Stimulated activated CD8-positive, alpha-beta memory T cell treated with anti-CD3 and anti-CD28 coated beads, Interleukin-7, amount 100 ng/mL, for 24 hours (primary cell): ENCODE results near the gene PLAU.
"Not testable (repeated sequence)": the region's sequence is repeated elsewhere in the genome, so short reads cannot be mapped to it uniquely, and the experiment has no call there.

Source experiments
- DNase-seq: peaks from one replicate; pipeline ENCODE4 v3.0.0-alpha.2; 2020; ENCODE audit warnings: low read depth

PLAU gene

DNA sequence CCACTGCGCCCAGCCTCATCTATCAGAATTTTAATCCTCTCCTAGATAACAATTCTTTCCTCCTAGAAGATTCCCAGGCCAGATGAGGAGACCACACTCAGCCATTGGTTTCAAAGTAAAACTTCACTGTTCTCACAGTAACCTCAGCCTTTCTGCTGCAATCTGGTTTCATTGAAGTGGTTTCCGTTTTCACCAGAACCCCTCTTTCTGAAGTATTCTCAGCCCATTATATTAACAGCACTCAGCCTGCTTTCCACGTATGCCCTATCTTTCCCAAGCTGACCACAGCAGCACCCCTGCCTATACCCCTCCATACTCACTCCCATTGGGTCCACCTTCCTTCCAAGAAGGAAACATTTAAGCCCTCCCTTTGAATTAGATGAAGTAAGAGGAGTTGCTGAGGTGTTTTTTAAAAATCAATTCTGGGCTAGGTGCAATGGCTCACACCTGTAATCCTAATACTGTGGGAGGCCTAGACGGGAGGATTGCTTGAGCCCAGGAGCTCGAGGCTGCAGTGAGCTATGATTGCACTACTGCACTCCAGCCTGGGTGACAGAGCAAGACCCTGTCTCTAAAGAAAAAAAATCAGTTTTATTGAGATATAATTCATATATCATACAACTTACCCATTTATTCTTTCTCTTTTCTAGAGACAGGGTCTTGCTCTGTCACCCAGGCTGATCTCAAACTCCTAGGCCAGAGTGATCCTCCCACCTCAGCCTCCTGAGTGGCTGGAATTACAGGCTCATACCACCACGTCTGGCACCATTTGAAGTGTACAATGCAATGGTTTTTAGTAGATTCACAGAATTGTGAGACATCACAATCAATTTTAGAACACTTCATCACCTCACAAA is 11.3 kb downstream of the PLAU start:
- DNase-seq: no peak

DNA sequence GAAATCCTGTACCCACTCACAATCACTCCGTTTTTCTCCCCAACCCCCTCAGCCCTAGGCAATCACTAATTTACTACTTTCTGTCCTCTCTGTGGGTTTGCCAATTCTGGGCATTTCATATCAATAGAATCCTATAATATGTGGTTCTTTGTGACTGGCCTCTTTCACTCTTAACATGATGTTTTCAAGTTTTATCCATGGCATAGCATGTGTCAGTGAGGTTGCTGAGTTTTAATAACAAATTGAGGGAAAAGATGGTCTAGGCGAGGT is 11.9 kb downstream of the PLAU start:
- no peak for DNase-seq

DNA sequence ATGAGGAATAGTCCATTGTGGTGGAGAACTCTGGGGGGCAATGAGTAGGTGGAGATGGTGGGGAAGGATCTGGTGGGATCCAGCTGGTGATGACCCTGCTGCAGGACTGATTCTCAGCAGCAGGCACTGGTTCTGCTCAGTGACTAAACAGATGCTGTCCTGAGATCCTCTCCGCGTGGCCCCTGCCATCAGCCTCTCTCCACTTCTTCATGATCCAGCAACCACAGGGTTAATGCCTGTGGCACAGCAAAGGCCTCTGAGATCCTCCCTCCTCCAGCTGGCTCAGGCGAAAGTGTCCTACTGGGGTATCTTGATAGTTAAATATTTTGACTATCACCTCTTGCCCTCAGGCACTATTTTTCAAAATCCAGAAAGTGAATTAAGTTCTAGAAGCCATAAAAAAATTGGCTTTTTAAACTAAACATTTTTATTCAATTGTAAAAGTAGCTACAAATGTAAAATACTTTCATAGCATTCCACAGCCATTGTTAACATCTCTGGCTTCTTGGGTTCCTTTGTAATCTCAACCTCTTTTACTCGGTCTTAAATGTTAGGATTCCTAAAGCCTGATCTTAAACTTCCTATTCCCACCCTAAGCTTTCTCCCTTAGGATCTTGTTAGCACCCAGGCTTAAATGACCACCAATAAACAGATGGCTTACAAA is 13.1 kb downstream of the PLAU start:
- DNase-seq: no peak

DNA sequence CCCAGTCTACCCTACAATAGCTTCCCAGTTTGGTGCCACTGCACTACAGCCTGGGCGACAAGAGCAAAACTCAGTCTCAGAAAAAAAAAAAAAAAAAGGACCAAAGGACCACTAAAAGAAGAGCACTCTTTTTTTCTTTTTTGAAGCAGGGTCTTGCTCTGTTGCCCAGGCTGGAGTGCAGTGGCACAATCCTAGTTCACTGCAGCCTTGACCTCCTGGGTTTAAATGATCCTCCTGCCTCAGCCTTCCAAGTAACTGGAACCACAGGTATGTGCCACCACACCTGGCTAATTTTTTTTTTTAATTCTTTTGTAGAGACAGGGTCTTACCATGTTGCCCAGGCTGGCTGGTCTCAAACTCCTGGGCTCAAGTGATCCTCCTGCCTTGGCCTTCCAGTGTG is 14.0 kb downstream of the PLAU start:
- no peak for DNase-seq

DNA sequence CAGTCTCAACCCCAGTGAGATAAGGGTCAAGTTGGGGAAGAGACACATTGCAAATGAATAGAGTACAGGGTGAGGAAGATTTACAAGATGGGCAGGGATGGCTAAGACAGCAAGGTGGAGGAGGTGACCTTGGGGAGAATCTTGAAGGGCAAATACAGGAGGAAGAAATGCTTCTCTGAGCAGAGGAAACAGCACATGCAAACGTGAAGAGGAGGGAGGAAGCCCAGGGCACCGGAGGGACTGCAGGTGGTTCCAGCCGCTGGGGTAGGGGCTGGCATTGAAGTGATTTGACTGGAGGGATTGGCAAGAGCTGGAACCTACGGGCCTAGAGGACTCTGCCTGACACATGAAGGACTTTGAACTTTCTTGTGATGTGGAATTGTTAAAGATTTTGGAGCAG is 14.6 kb downstream of the PLAU start:
- DNase-seq: no peak

DNA sequence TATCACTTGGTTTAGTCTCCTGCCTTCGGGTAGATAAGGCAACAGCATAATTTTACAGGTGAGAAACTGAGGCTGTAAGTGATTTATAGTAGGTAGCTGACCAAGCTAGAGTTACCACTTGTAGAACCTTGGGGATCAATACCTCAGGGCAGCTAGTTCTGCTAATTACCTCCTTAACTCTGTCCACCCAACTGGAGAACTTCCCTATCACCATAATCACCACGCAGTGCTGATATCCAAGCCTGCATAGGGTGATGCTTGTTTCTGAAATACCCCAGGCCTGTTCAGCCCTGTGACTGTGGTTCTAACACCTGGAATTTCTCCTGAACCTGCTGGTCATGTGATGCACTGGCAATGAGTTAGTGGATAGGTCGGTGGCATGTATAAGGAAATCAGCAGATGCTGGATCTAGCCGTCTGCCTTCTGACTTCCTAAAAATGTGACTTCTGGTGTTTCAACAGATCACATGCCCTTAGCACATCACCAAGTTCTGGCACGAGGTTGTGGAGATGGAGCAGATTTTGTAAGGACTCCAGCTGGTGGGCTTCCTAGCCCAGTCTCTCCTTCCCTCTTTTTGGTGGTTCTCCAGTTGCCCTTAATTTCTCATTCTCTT is 15.3 kb downstream of the PLAU start:
- DNase-seq: no peak

DNA sequence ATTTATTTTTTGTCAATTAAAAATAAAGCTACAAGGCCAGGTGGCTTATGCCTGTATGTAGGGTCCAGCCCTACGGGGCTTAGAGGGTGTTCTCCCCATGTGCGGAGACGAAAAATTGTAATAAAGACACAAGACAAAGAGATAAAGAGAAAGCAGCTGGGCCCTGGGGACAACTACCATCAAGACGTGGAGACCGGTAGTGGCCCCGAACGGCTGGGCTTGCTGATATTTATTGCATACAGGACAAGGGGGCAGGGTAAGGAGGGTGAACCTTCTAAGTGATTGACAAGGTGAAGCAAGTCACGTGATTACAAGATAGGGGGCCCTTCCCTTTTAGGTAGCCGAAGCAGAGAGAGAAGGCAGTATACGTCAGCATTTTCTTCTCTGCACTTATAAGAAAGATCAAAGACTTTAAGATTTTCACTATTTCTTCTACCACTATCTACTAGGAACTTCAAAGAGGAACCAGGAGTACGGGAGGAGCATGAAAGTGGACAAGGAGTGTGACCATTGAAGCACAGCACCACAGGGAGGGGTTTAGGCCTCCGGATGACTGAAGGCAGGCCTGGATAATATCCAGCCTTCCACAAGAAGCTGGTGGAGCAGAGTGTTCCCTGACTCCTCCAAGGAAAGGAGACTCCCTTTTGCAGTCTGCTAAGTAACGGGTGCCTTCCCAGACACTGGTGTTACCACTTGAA is 19.8 kb downstream of the PLAU start:
- not testable (repeated sequence) for DNase-seq

DNA sequence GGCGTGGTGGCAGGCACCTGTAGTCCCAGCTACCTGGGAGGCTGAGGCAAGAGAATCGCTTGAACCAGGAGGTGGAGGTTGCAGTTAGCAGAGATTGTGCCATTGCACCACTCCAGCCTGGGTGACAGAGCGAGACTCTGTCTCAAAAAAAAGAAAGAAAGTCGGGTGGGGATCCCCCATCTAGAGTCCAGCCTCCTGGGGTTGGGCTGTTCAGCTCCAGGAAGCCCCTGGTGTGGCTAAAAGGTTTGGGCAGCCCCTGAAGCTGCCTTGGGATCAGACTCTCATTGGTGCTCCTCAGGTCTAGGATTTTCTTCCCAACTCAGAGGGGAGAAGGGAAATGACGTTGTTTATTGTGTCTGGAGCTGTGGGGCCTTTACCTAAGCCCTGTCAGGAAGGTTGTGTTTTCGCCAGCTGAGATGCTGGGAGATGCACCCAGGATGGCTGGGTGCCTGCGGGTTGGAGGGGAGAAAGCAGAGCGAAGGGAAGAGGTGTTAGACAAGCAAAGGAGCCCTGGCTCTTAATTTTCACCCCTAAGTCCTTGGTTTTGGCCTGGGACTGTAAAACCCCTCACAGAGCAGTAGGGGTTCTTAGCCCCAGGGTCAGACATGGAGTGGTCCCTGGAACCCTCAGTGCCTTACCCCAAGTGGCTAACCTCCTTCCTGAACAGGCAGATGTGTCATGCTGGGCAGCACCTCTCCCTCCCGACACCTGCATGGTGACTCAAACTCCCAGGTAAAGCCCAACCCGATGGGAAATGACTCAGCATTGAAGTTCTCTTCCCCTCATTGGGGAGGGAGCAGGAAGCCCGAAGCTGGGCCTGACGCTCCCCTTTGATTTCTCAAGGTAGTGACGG is 21.1 kb downstream of the PLAU start:
- no peak for DNase-seq

DNA sequence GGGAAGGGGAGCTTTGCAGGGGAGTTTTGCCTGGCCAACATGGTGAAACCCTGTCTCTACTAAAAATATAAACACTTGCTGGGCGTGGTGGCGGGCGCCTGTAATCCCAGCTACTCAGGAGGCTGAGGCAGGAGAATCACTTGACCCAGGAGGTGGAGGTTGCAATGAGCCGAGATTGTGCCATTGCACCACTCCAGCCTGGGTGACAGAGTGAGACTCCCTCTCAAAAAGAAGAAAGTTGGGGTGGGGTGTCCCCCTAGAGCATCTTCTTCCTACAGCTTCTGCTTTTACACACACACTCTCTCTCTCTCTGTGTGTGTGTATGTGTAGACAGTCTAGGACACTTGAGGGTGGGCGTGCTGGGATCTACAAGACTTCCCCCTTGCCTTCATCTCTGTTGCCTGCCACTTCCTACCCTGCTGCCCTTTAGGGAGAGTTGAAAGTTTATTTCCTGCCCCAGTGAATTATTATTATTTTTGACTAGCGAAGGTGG is 21.7 kb downstream of the PLAU start:
- no peak for DNase-seq

DNA sequence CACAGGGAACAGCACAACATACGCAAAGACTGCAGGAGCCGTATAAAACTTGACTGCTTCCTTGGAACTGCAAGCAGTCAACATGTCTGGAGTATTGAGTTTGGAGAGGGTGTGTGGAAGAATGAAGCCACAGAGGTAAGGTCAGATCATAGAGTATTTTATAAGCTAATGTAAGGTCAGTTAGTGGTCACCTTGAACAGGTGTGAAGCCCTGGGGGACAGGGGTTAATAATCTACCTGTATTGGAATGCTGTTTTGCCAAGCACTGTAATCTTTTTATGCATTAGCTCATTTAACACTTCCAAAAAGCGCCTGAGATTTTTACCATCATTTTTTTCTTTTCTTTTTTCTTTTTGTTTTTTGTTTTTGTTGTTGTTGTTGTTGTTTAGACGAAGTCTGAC is 23.1 kb downstream of the PLAU start:
- DNase-seq: no peak

DNA sequence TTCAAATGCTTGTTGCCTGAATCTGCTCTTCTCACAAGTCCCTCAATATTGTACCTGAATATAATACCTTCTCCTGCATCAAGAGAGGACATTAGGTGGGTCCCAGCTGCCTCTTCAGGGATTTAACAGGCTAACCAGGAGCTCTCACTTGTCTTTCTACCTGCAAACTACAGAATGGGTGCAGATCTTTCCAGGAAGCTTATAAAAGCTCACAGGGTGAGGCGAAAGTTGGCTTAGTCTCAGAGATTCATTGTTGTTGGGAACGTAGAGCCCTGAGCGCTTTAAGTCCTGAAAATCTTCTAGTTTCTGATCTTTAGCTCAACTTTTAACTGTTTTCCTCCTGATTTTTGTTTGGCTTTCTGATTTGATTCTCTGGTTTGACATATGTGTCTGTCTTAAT is 25.0 kb downstream of the PLAU start:
- DNase-seq: no peak

DNA sequence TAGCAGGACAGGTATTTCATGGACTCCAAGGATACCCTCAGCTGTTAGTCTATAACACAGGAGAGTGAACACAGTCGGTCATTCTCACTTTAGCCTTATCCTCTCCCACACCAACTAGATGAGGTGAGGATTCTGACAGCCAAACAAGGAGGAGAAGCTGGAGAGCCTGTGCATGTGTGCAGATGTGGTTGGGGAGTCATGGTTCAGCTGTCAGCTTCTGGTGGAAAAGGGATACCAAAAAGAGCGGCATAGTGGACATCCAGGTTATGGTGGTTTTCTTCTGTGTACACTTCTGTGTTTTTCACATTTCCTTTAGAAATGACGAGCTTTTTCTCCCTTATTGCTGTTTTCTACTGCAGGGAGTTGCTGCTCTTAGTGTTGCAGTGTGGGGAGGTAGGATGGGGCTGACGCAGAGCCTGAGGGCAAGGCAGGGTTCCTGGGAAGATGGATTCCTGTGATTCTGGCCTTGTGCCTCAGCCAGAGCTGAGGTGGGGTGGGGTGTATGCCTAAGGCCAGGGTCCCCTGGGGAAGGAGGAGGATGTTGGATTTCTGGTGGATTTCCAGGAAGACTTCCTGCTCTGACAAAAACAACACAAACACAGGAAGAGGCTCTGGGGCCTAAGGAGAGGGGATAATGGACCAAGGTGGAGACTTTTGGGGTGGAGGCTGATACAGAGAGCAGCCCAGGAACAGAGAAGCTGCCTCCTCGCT is 26.6 kb downstream of the PLAU start:
- no peak for DNase-seq

DNA sequence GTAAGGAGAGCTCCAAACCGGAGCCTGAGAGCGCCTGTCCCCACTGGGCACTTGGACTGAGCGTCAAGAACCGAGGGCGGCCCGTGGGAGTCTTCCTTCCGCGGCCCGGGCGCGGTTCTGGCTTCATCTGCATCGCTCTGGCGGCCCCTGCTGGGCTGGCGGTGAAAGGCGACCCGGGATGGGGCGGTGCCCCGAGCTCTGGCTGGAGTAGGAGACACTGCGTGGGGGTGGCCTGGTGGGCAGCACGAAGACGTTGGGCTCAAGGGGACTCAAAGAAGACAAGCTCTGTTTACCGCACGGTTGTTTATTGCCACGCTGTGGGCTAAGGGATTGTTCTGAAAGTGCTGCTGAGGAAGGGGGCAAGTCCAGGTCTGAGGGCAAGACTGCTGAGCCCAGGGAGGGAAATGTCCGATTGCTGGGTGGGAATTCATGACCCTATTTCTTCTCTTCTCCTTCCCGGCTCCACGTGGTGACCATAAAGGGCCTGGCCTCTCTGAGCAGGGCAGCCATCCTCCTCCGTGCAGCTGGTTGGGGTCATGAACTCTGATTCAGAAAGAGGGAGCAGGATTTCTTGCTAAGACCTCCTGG is 29.8 kb downstream of the PLAU start:
- DNase-seq: peak; percentile 75

DNA sequence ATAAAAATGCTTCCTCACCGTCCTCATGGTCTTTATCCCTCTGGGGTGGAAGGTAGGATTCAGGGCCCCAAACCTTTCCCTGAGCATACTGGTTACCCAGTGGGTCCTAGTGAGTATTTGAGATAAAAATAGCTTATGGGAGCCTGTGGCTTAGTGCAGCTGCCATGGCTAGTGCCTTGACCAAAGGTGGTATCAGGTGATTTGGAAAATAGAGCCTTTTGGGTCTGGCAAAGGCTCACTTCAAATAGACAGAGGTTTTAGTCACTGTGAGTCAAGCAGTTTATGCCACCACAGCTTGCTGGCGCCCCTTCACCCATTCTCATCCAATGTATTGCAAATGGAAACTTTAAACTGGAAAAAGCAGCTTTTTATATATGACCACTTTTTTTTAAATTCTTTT is 30.4 kb downstream of the PLAU start:
- no peak for DNase-seq

DNA sequence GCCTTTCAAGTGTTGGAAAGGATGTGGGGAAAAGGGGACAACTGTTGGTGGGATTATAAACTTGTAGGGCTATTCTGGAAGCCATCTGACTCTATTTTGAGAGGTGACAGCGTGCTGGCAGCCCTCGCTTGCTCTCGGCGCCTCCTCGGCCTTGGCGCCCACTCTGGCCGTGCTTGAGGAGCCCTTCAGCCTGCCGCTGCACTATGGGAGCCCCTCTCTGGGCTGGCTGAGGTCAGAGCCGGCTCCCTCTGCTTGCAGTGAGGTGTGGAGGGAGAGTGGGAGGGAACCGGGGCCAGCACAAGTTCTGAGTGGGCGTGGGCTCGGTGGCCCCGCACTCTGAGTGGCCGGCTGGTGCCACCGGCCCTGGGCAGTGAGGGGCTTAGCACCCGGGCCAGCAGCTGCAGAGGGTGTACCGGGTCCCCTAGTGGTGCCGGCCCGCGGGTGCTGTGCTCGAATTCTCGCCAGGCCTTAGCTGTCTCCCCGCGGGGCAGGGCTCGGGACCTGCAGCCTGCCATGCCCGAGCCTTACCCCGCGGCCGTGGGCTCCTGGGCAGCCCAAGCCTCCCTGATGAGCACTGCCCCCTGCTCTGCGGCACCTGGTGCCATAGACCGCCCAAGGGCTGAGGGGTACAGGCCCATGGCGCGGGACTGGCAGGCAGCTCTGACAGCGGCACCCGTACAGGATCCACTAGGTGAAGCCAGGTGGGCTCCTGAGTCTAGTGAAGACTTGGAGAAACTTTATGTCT is 33.6 kb downstream of the PLAU start:
- no peak for DNase-seq

DNA sequence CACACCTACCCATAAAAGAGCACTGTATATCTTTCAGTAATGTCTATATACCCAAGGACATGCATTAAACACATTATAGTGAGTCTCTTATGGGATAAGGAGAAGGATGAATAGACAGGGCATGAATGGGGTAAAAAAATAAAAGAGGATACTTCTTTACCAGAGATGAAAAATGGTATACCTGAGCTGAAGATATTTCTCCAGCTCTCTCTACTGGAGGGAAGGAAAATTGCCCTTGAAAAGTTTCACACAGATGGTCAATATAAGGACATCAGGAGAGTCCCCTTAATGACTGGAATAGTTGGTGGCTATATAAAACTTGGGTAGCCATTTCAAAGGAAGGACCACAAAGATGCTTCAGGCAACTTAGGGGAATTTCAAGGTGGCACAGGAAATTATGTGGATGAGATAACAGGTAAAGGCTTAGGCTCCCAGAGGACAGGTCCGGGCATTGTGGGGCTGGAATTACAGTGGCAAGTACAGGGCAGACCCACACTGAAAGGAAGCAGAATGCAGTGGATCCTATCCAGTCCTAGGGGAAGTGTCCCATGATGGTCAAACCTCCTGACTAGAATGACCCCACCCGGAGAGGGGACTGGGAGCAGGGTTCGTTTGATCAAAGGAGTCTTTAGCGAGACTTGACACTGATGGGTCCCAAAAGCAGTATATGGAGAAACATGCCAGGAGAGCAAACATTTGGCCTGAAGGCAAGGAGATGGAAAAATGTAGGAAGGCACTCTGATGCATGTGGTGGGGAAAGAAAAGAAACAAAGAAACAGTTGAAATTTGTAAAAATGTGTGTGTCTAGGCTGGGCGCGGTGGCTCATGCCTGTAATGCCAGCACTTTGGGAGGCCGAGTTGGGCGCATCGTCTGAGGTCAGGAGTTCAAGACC is 35.6 kb downstream of the PLAU start:
- no peak for DNase-seq

DNA sequence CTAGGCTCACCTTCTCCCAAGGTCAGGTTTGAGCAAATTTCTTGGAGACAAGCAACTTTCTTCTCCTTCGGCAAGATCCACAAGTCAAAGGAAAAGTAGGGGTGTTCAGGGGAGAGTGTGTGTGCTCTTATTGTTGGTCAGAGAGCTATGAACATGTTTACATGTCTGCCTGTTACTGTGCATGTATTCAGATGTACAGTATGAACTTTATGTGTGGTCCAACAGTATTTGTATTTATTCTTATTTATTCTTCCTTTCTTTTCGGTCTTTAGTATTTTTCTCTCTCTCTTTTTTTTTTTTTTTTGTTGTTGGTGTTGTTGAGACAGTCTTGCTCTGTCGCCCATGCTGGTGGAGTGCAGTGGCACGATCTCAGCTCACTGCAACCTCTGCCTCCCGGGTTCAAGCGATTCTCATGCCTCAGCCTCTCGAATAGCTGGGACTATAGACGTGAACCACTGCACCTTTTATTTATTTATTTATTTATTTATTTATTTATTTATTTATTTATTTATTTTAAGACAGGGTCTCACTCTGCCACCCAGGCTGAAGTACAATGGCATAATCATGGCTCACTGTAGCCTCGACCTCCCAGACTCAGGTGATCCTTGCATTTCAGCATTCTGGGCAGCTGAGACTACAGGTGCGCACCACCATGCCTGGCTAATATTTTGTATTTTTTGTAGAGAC is 38.2 kb downstream of the PLAU start:
- no peak for DNase-seq

DNA sequence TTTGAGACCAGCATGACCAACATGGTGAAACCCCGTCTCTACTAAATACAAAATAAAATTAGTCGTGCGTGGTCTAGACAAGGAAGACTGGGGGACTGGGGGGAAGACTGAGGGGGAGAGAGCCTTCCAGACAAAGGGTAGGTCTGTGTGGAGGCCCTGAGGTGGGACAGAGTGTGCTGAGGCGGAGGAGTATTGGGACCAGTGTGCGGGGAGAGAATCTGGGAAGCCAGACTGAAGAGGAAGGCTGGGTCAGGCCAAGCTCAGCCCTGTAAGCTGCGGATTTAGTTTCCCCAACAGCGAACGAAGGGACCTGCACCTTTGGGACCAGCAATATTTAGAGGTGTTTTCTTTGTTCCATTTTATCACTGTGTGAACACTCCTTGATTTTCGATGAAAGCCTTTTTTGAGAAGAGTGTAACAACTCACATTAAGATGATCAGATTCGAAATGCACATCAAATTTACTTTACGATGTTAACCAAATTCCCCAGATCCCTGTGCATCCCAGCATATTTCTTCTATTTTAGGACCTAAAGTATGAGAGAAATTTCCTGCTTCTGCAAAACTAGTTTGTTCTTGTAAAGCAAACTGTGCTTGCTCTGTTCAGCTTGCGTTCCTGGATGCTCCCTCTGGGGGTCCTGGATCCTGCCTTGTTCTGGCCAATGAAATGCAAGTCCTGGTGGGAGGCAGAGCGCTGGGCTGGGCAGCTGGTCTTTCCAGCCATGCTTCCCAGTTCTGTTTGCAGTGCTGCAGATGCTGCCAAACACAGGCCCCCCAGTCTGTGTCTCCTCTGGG is 39.4 kb downstream of the PLAU start:
- DNase-seq: no peak
